HG03139 (cell line): Measurements from ENCODE around the gene CDC42BPA.

Experiments used
- ATAC-seq: cut with Tn5 transposase; IDR thresholded peaks from one replicate; pipeline ENCODE4 v1.9.1; 2021; ENCODE audit not compliant: unreplicated experiment

CDC42BPA gene

GRCh38 chr1:227215863-227216510, 102.3 kb downstream of the CDC42BPA start:
- no peak for ATAC-seq

DNA sequence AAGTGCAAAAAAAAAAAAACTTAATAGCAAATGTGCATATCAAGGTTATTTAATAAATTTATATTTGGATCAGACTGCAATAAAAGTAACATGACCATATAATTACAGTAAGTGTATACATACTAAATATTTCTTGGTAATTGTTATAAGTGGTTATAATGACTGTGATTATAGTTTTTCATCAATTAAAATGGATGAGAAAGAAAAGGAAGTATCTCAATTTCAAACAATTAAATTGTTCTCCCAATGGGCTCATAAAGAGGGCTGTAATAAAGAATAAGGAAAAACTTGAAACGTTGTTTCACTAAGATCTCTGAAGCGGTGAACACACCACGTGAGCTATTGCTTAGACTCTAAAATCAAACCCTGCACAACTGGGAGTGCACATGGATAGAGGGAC, 104.1 kb downstream of the CDC42BPA start:
- no peak for ATAC-seq

DNA sequence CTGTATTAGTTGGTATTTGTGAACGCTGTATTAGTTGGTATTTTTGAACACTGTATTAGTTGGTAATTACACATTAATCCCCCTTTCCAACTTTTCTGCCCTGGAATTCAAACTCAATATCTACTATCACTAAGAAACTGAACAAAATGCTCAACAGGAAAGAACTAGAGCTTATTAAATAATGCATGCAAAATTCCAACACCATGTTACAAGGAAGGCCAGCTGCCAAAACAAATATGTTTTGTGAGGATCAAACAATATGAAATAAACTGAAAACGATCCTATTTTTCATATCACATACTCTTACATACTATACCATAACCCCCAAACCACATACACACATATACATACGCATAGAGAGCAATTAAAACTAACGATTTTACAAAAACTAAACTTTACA, 104.9 kb downstream of the CDC42BPA start:
- ATAC-seq: no peak

- ATAC-seq: no peak
Measured at GRCh38 chr1:227212164-227212563, 106.1 kb downstream of the CDC42BPA start.

GRCh38 chr1:227210604-227211003, 107.7 kb downstream of the CDC42BPA start:
- ATAC-seq: no peak

- ATAC-seq: no peak
Measured at GRCh38 chr1:227197064-227197463, 121.2 kb downstream of the CDC42BPA start.

GRCh38 chr1:227192163-227192562, 126.1 kb downstream of the CDC42BPA start:
- ATAC-seq: peak; percentile 69

DNA sequence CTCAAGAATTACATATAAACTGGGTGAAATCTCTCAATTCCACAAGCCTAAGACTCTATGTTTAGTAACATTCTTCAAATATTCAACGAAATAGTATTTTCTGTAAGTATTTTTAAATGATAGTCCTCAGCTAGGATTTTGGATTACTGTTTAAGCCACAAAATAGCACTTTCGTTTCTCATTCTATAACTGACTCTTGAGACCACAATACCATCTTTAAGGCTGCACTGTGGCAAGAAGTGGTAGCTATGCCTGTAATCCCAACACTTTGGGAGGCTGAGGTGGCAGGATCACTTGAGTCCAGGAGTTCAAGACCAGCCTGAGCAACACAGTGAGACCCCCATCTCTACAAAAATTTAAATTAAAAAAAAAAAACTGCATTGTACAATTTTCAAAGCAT, 126.7 kb downstream of the CDC42BPA start:
- peak; percentile 79 for ATAC-seq

DNA sequence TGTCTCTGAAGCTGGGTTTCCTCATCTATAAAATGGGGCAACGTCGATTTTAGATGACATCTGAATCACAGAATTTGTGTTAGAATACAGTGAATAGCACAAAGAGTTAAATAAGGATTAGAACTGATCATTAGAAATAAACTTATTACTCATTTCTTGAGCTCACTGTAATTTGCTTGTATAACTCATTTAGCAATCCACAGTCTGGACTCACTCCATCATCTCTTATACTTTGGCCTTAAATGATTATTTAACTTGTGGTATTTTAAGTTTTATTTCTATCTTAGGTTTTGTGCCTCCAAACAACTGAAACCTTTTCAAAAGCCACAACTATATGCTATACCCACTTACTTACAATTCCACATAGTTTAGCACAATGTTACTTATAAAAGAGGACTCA, 128.0 kb downstream of the CDC42BPA start:
- no peak for ATAC-seq

DNA sequence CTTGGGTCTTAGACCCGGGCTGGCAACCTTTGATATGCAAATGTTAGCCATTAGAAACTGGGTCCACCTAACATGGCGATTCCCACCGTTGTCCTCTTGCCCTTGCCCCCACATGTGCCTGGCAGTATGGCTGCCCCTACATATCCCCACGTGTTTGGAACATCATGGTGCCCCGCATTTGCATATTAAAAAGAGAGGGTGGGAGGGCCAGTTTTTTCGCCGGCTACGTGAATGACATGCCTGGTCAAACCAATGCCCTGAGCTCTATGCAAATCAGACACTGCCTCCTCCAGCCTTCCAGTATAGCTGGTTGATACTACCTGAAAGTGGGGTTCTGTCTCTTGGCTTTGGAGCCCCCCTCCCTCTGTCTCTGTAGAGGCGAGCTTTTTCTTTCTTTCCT, 133.0 kb downstream of the CDC42BPA start:
- ATAC-seq: no peak

GRCh38 chr1:227182012-227182411, 136.3 kb downstream of the CDC42BPA start:
- no peak for ATAC-seq

- ATAC-seq: no peak
Measured at GRCh38 chr1:227175611-227176010, 142.7 kb downstream of the CDC42BPA start.

- ATAC-seq: no peak
Measured at GRCh38 chr1:227174164-227174563, 144.1 kb downstream of the CDC42BPA start.

DNA sequence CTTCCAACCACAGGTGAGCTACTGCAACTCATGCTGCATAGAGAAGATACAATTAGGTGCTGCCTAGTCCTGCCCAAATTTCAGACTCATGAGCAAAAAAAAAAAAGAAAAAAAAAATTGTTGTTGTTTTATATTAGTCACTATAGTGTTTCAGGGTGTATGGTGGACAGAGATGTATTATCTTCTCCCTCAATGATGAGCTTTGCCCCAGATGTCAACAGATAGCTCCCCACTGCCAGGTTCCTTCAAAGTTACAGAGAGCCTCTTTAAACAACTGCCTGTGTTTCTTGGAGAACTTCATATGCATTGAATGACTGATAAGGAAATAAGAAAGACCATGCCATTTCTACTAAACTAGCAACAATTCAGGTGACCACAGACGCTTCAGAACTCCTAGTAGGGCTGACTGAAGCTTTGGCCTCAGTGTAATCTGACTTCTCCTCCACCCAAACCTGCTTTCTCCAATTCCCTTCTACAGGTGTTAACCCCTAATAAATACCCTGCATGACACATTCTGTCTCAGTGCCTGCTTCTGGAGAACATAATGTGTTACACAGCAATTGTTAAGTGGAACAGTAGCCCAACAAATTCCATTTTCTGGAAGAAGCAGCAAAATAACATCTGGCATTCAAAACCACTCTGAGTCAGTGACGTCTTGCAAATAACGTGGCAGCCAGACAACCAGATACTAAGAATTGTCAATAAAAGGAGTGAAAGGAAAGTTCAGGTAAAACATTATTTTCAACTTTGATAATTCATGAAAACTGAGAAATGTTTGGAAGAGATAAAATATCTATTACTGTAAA, 147.7 kb downstream of the CDC42BPA start:
- ATAC-seq: no peak

DNA sequence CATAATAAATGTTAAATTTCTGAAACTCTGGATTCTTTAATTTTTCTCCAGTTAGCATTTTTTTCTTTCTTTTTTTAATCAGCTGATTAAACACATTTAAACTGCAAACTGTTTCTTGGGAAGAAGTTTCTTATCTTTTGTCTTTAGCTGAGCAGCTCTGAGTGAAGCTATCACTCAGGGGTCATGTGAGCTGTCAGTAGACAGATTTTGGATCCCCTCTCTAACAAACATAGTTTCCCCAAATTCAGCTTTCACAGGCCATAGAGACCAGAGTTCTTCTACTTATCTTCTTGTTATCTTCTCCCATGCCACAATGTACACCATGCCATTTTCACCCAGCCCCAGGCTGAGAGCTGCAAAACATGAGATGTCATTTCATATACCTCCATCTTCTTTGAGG, 148.9 kb downstream of the CDC42BPA start:
- no peak for ATAC-seq

GRCh38 chr1:227167276-227168101, 150.8 kb downstream of the CDC42BPA start:
- no peak for ATAC-seq

GRCh38 chr1:227166559-227166958, 151.7 kb downstream of the CDC42BPA start:
- no peak for ATAC-seq

DNA sequence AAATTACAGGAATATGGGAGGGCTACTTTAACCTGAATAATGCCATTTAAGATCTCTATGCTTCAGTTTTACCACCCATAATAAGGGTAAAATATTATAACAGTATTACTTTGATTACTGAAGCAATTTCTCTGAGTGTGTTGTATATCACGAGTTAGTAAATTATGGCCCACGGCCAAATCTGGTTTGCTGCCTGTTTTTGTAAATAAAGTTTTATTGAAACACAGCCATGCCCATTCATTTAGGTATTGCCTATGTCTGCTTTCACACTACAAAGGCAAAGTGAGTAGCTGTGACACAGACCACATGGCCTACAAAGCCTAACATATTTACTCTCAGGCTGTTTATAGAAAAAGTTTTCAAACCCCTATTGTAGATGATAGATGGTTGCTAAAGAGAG, 156.8 kb downstream of the CDC42BPA start:
- no peak for ATAC-seq

DNA sequence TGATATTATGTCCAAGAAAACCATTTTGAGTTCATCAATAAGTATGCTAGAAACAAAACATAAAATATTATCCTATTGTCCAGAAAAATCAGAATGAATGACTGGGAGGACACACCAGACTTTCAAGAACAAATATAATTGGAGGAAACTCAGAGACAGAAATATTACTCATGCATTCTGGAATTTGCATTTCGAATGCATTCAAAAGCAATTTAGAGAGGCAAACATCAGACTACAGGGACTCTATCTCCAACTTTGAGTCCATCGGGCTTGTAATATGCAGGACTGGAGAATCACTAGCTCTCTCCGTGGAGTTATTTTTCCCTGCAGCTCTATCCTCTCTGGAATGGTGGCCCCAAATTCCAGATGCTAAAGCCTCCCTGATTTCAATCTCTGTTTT, 161.8 kb downstream of the CDC42BPA start:
- no peak for ATAC-seq

DNA sequence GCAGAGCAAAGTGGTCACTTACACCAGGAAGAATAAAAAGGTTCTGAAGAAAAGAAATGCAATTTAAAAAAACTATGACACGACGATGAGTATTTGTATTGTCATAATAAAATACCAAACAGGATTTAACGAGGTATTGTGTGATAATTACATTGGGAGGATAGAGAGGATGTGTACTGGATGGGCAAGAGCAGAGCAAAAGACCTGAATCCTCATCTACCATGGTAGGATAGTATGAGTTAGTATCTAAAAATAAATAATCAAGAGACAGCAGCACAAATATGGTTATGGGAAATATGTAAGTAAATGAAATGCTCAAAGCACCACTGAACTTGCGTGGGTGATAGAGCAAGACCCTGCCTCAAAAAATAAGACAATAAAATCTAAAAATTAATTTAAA, 162.6 kb downstream of the CDC42BPA start:
- no peak for ATAC-seq

- ATAC-seq: no peak
Measured at GRCh38 chr1:227155004-227155403, 163.3 kb downstream of the CDC42BPA start.

DNA sequence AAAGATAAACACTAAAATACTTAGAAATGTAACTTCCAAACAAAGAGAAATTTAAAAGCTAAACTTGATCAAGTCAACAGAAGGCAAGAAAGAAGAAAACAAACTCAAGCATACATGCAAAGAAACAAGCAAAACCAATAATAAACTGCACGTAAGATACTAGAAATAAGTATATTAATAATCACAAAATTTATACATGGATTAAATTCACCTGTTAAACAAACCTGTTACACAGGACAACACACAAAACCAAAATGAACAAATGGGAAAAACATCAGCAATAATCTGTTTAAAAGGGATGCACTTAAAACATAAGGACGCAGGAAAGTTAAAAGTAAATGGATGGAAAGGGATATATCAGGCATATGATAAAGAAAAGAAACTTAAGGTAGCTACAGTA, 165.8 kb downstream of the CDC42BPA start:
- no peak for ATAC-seq
